Posterior vena cava (tissue), 2 donors: ENCODE measurements around the gene DLEC1. TPM values are rescaled to one million over a fixed set of nuclear protein-coding genes. Genes with fewer than 3 reads are reported as not detected.
"Not testable (repeated sequence)": the region's sequence is repeated elsewhere in the genome, so short reads cannot be mapped to it uniquely, and the experiment has no call there.

ENCODE experiments used
- DNase-seq: peaks from one replicate; pipeline ENCODE4 v3.0.0-alpha.2; 2020; ENCODE audit warnings: low spot score
- intact Hi-C, 2 donors: fragments of 100-400 bp; cut with DNase I; formaldehyde crosslinking; loops; one replicate each; pipeline versions ENCODE4 v1.14.1 to v1.14.2; 2022 to 2023
- total RNA-seq, 2 donors: library from RNA; stranded (reverse); fragmentation: NEBNext Ultra II Directional; extraction: Animal tissue kit (Norgen Biotek cat#: 25700); gene quantifications; one replicate each; pipeline ENCODE4 v1.2.1, GENCODE V29; 2021
- donor health status: DM: yes; HTN: yes; CAD: no.
- donor health status: DM: yes; HTN: yes; CAD: no.

Gene DLEC1
- total RNA-seq, 2 donors from 2014 or later, result 0.14 to 0.51 TPM

- peak; percentile 38 for DNase-seq
- intact Hi-C loops, result no loop called here
These were observed 86.5 kb downstream of the DLEC1 start for GRCh38 chr3:38125305-38126120.

- peak; percentile 40 for DNase-seq
- intact Hi-C loops, result no loop called here
These were observed 87.3 kb downstream of the DLEC1 start for GRCh38 chr3:38126121-38126892.

GRCh38 chr3:38127611-38128302 is 88.7 kb downstream of the DLEC1 start:
- DNase-seq, result peak; percentile 28
- intact Hi-C loops, result no loop called here

- intact Hi-C loops, result no loop called here
- no peak for DNase-seq
These were observed 89.3 kb downstream of the DLEC1 start for GRCh38 chr3:38128303-38128655.

- DNase-seq, result peak; percentile 51
- intact Hi-C loops, result no loop called here
These were observed 90.0 kb downstream of the DLEC1 start for GRCh38 chr3:38129058-38129457.

- peak; percentile 57 for DNase-seq
- intact Hi-C loops, result loop anchor here in 1 of 2 donors (10.0 kb wide), 1 partner anchor 114 kb away; no protein-coding TSS in a partner anchor
These were observed 91.6 kb downstream of the DLEC1 start for GRCh38 chr3:38130631-38131065.

- peak; percentile 73 for DNase-seq
- intact Hi-C loops, result loop anchor here in 1 of 2 donors (10.0 kb wide), 1 partner anchor 113 kb away; no protein-coding TSS in a partner anchor
These were observed 92.8 kb downstream of the DLEC1 start for GRCh38 chr3:38131621-38132369.

GRCh38 chr3:38133209-38133556 is 94.2 kb downstream of the DLEC1 start:
- no peak for DNase-seq
- intact Hi-C loops, result loop anchor here in 1 of 2 donors (10.0 kb wide), 1 partner anchor 112 kb away; no protein-coding TSS in a partner anchor

- peak; percentile 65 for DNase-seq
- intact Hi-C loops, result loop anchor here in 1 of 2 donors (10.0 kb wide), 1 partner anchor 111 kb away; no protein-coding TSS in a partner anchor
These were observed 94.8 kb downstream of the DLEC1 start for GRCh38 chr3:38133557-38134405.

- intact Hi-C loops, result loop anchor here in 1 of 2 donors (10.0 kb wide), 1 partner anchor 110 kb away; no protein-coding TSS in a partner anchor
- peak; percentile 31 for DNase-seq
These were observed 95.6 kb downstream of the DLEC1 start for GRCh38 chr3:38134517-38135143.

- DNase-seq, result not testable (repeated sequence)
- intact Hi-C loops, result loop anchor here in 1 of 2 donors (10.0 kb wide), 1 partner anchor 109 kb away; no protein-coding TSS in a partner anchor
These were observed 96.7 kb downstream of the DLEC1 start for GRCh38 chr3:38135621-38136277.

- DNase-seq, result peak; percentile 80
These were observed 97.4 kb downstream of the DLEC1 start for GRCh38 chr3:38136393-38136776.

GRCh38 chr3:38136777-38137614 is 98.0 kb downstream of the DLEC1 start, which contains the start of gene ACAA1:
ACAA1 (minus strand) TSS chr3:38137127; CDS start chr3:38137035, 92 bp downstream.
- intact Hi-C loops, result loop anchor here in 1 of 2 donors (10.0 kb wide), 1 partner anchor 108 kb away; no protein-coding TSS in a partner anchor
- DNase-seq, result peak; percentile 100

More at GRCh38 chr3:38136393-38136776, 97.4 kb downstream of the DLEC1 start:
- intact Hi-C loops, result loop anchor here in 1 of 2 donors (10.0 kb wide), 1 partner anchor 108 kb away; no protein-coding TSS in a partner anchor

- peak; percentile 78 for DNase-seq
- intact Hi-C loops, result loop anchor here (1.0 to 10.0 kb wide), 2 partner anchors 14 to 107 kb away; no protein-coding TSS in a partner anchor
These were observed 98.8 kb downstream of the DLEC1 start for GRCh38 chr3:38137615-38138348.
